ENCODE data around the gene SSTR4.

SSTR4 gene

GRCh38 chr20:23061734-23062561 is 26.8 kb downstream of the SSTR4 start:
- peak; percentile 87 to 90 for DNase-seq (ENCODE audit: low read depth in 2 of 2)
- no peak overlapping the region for H3K4me3 ChIP-seq (replicated peaks in 1 of 2; ENCODE audit: low read depth in 2 of 2, low read length in 2 of 2)
- TF ChIP-seq, protein P1, sequence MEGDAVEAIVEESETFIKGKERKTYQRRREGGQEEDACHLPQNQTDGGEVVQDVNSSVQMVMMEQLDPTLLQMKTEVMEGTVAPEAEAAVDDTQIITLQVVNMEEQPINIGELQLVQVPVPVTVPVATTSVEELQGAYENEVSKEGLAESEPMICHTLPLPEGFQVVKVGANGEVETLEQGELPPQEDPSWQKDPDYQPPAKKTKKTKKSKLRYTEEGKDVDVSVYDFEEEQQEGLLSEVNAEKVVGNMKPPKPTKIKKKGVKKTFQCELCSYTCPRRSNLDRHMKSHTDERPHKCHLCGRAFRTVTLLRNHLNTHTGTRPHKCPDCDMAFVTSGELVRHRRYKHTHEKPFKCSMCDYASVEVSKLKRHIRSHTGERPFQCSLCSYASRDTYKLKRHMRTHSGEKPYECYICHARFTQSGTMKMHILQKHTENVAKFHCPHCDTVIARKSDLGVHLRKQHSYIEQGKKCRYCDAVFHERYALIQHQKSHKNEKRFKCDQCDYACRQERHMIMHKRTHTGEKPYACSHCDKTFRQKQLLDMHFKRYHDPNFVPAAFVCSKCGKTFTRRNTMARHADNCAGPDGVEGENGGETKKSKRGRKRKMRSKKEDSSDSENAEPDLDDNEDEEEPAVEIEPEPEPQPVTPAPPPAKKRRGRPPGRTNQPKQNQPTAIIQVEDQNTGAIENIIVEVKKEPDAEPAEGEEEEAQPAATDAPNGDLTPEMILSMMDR (IDR thresholded peaks at IDR 0.05; ENCODE audit: low read depth, low read length) = peak; percentile 79

- peak in 1 of 2 donors; percentile 9 for DNase-seq (ENCODE audit: low read depth in 2 of 2)
- TF ChIP-seq, protein P1 (IDR thresholded peaks at IDR 0.05; ENCODE audit: low read depth, low read length) = no peak
- H3K4me3 ChIP-seq (replicated peaks in 1 of 2; ENCODE audit: low read depth in 2 of 2, low read length in 2 of 2) = no peak overlapping the region
Measured at GRCh38 chr20:23062632-23063031, 27.5 kb downstream of the SSTR4 start.

GRCh38 chr20:23063168-23063567 is 28.1 kb downstream of the SSTR4 start:
- no peak overlapping the region for H3K4me3 ChIP-seq (replicated peaks in 1 of 2; ENCODE audit: low read depth in 2 of 2, low read length in 2 of 2)
- TF ChIP-seq, protein P1 (IDR thresholded peaks at IDR 0.05; ENCODE audit: low read depth, low read length) = no peak
- DNase-seq (ENCODE audit: low read depth in 2 of 2) = no peak

DNA sequence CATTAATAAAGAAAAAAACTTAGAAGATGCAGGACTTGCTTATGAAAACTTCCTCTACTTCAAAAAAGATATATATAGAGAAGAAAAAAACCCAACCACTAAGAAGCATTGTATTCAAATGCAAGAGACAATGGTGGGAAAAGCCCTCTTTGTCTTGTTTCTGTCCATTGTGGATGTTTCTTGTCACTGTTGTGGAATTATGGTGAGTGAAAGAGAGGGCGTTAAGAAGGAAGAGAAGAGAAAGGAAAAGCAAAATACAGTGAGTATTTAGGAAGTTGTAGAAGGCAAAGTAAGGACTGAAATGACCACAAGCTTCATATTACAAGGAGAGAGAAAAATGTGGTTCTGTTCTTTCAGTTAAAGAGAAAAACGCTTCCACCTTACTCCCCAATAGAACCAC is 28.5 kb downstream of the SSTR4 start:
- peak in 1 of 2 donors; percentile 21 for DNase-seq (ENCODE audit: low read depth in 2 of 2)
- TF ChIP-seq, protein P1 (IDR thresholded peaks at IDR 0.05; ENCODE audit: low read depth, low read length) = no peak

DNA sequence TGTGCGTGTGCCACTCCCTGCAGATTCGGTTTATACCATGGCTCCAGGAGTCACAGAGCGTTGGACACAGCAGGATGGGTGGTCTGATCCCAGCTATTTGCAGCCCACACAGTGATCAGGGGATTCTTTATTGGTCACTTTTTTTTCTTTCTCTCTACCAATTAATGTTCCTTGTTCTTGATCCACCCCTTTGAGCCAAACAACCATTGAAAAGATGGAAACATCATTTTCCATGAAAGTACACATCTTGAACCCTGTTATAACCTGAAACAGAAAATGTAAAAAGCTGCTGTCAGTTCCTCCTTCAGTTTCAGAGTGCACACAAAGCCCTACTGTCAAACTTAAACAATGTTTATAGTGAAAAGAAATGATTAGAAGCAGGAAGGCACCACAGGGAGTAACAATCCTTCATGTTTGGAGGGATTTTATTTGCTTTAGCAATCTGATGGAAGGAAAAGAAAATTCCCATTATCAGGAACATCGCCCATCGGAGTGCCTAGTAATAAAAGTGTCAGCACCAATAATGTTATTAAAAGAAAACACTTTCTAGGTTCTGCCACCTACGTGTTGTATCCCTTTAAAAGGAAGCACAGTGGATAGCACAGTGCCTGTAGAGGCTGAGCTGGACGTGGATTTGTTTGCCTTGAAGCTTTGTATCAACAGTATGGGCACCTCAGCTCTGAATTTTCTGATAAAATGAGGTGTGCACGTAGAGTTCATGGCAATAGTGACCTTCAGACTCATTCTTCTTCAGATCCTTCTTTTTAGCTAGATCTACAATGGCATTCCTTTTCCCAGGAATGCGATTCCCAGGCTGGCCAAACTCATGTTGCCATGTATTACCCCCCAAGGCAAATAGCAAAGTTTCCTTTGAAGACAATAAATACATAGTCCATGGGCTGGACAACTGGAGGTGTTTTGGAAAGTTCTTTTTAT is 30.4 kb downstream of the SSTR4 start:
- no peak for DNase-seq (ENCODE audit: low read depth in 2 of 2)
- TF ChIP-seq, protein P1 (IDR thresholded peaks at IDR 0.05; ENCODE audit: low read depth, low read length) = no peak
- H3K4me3 ChIP-seq (replicated peaks in 1 of 2; ENCODE audit: low read depth in 2 of 2, low read length in 2 of 2) = no peak overlapping the region

More for the DNA sequence above, 28.5 kb downstream of the SSTR4 start:
- H3K4me3 ChIP-seq (replicated peaks in 1 of 2; ENCODE audit: low read depth in 2 of 2, low read length in 2 of 2) = no peak overlapping the region

DNA sequence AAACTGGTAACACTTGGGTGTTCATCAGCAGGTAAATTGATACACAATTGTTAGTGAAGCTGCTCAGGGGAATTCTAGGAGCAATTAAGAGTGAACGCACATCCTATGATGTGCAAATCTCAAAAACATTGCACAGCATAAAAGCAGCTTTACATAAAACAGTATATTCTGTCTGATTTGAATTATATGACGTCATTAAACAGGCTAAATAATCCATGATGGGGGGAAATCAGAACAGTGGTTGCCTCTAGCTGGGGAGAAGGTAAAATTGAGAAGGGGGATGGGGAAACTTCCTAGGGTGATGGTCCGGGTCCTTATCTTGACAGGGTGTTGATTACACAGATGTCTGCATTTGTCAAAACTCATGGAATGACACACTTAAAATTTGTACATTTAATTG is 31.7 kb downstream of the SSTR4 start:
- TF ChIP-seq, protein P1 (IDR thresholded peaks at IDR 0.05; ENCODE audit: low read depth, low read length) = no peak
- no peak for DNase-seq (ENCODE audit: low read depth in 2 of 2)
- H3K4me3 ChIP-seq (replicated peaks in 1 of 2; ENCODE audit: low read depth in 2 of 2, low read length in 2 of 2) = no peak overlapping the region
